Testis (tissue), 2 donors: Measurements from ENCODE around the gene BMP6.

Experiments
- POLR2A ChIP-seq: fragments of 450-650 bp; IDR thresholded peaks from one replicate; pipeline ENCODE4 v1.6.1; 2017; ENCODE audit warnings: antibody characterized with exemption, mild to moderate bottlenecking, moderate library complexity
- TF ChIP-seq, protein P1 (sequence below), 3 experiments: fragments of 450-650 bp in 2 of 3; fragments of 200-600 bp in 1 of 3; sonication (generic) in 1 of 3; IDR thresholded peaks; one replicate each; pipeline ENCODE4 v1.5.1; 2016 to 2019; ENCODE audit warnings: antibody characterized with exemption in 3 of 3, mild to moderate bottlenecking in 2 of 3, moderate library complexity in 1 of 3

DNA sequence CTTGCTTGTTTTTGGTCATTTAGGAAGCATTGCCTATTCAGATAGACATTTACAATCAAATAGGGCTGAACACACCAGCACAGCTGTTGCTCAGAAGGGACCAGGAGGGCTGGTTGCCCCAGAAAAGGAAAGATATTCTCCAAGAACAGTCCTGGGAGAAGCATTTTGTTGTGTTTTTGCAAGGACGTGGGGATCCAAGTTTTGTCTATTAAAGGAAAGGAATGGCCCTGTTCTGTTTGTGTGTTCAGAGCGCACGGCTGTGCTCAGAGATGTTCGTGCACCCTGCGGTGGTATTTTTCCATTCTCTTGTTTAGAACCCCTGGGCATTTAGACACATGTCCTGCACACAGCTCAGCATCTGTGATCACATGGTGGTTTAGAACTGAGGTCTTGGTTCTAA, 102.2 kb downstream of the BMP6 start:
- TF ChIP-seq, protein P1, sequence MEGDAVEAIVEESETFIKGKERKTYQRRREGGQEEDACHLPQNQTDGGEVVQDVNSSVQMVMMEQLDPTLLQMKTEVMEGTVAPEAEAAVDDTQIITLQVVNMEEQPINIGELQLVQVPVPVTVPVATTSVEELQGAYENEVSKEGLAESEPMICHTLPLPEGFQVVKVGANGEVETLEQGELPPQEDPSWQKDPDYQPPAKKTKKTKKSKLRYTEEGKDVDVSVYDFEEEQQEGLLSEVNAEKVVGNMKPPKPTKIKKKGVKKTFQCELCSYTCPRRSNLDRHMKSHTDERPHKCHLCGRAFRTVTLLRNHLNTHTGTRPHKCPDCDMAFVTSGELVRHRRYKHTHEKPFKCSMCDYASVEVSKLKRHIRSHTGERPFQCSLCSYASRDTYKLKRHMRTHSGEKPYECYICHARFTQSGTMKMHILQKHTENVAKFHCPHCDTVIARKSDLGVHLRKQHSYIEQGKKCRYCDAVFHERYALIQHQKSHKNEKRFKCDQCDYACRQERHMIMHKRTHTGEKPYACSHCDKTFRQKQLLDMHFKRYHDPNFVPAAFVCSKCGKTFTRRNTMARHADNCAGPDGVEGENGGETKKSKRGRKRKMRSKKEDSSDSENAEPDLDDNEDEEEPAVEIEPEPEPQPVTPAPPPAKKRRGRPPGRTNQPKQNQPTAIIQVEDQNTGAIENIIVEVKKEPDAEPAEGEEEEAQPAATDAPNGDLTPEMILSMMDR (IDR thresholded peaks at IDR 0.05) = no peak
- no peak for TF ChIP-seq POLR2A
